Stimulated activated CD4-positive, alpha-beta T cell treated with anti-CD3 and anti-CD28 coated beads, Interleukin-1b, Interleukin-23, amount 100 ng/mL, for 48 hours (primary cell): Measurements from ENCODE around the gene LIPT2.

Source experiments
- DNase-seq: peaks from one replicate; pipeline ENCODE4 v3.0.0-alpha.2; 2020

Gene LIPT2

GRCh38 chr11:74494916-74495315 is 1.4 kb upstream of the LIPT2 start:
- DNase-seq = no peak

GRCh38 chr11:74493791-74494630 is 487 bp upstream of the LIPT2 start:
- no peak for DNase-seq

GRCh38 chr11:74492084-74492483 is 1.4 kb downstream of the LIPT2 start:
- DNase-seq = no peak

DNA sequence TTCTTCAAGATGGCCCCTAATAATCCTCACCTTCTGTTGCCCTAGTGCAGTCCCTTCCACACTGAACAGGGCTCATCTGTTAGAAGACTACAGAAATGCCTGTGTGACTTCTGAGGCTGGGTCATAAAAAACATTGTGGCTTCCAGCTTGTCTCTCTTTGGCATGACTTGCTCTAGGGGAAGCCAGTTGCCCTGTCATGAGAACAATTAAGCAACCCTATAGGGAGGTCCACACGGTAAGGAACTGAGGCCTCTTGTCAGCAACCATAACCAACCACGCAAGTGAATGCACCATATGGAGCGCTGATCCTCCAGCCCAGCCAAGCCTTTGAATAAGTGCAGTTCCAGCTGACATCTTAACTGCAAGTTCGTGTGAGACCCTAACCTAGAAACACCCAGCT is 2.6 kb downstream of the LIPT2 start:
- DNase-seq = no peak

GRCh38 chr11:74487875-74488274 is 5.6 kb downstream of the LIPT2 start:
- no peak for DNase-seq

DNA sequence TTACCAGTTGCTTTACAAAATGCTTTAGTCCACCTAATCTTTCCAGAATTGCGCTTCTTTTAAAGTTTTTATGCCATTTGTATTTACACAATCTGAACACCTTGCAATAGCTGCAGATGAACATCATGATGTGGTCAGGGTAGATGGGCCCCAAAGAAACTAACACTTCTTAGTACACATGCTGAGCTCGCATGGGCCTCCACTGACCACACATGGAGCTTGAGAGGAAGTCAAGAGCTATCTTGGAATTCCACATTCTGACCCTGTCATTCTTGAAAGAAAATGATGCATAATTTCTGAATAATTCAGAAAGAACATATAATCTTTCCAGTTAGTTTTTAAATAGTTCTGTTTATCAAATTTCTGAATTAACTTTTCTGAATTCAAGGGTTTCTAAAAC is 7.7 kb downstream of the LIPT2 start:
- DNase-seq = no peak

DNA sequence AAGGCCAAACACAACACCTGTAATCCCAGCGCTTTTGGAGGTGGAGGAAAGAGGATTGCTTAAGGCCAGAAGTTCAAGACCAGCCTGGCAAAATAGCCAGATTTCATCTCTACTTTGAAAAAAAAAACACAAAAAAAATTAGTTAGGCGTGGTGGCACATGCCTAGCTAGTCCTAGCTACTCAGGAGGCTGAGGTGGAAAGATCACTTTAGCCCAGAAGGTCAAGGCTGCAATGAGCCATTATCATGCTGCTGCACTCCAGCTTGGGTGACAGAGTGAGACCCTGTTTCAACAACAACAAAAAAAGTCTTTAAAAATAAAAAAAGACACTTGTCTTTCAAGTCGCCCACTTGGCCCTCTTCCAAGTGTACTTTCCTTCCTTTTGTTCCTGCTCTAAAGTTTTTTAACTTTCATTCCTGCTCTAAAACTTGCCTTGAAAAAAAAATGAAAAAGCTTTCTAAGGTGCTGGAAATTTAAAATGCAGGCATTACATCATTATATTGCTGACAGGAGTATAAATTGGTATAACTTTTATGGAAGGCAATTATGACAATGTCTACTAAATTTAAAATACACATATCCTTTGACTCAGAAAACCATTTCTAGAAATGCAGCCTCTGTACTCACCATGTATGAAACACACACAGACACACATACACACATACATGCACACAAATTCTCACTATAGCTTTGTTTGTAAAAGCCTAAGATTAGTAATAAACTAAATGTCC is 12.7 kb downstream of the LIPT2 start:
- DNase-seq = no peak

DNA sequence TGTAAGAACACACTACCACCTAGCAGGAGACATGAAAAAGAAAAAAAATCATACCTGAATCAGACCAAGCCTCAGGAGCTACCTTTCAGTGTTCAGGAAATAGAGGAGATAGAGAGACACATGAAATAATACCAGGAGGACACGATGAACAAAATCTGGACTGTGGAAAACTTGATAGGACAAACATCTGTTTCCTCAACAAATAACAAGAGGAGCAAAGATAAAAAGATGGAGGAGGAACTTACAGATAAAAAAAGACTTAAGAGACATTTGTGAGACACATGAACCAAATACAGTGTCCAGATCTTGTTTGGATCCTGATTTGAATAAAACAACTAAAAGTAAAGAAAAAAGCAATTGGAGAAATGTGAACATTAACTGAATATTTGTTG is 13.8 kb downstream of the LIPT2 start:
- no peak for DNase-seq

- DNase-seq = no peak
Observed at GRCh38 chr11:74478877-74479731, 14.4 kb downstream of the LIPT2 start.

GRCh38 chr11:74476536-74476935 is 17.0 kb downstream of the LIPT2 start:
- DNase-seq = no peak

DNA sequence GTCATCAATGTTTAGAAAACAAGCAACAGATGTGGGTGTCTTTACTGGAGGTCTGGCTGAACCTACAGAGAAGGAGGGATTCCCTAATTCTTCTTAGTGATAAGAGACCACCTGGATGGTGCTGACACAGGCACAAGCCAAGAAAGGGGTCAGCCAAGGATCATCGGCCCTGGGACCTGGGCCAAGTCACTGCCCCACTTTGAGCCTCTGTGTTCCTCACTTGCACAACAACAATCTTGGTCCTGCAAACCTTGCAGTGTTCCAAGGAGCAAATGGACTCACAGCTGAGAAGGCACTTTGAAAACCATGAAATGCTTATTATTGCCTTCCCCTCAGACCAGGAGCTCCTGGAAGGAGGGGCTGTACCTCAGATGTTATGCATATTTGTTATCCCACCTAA is 19.2 kb downstream of the LIPT2 start:
- DNase-seq = no peak

DNA sequence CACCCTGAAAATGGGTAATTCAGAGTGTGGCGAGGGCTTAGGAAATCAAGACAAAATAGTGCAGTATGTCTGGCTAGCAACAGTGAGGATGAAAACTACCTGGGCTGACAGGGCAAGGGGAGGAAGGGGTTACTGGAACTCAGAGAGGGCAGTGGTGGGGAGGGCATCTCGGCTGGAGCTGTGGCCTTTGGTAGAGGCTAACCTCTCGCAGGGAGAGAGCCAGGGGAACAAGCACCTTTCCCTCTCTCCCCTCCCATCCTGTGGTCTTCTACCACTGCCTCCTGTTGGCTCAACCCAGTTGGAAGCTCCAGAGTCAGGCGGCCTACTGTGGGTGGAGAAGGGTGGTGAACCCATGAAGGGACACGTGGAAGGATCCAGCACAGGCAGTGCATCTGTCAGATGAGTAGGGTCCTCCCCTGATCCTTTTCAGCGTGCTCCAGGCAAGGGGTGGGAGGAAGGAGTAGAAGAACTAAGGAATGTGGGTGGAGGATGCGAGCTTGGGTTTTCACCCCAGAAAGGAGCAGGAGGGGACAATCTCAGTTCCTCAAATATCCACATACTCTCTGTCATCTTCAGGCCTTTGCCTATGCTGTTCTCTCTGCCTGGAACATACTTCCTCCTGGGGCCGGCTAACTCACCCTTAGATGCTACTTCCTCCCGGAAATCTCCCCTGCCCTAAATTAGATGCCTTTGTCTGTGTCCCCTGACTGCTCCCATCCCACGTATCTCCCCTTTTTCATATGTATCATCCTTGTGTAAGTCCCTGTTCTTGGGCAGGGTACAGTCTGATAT is 19.9 kb downstream of the LIPT2 start:
- no peak for DNase-seq

GRCh38 chr11:74471668-74472429 is 21.7 kb downstream of the LIPT2 start:
- no peak for DNase-seq

DNA sequence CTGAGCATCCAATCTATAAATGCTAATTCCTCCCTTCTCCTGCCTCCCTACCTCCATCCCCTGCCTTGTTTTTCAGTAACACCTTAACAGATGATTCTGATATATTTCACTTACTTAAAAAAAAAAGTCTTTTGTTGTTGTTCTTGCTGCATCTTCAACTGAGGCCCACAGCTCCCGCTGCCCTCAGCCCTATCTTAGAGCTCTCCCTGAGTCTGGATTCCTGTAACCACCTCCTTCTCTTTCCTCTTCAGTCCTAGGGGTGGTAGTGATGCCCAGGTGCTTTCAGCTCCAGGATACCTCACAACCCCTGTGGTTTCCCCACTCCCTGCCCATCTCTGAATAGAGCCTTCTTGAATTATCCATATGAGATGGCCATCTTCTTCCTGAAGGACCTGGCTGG is 22.5 kb downstream of the LIPT2 start:
- DNase-seq = no peak

DNA sequence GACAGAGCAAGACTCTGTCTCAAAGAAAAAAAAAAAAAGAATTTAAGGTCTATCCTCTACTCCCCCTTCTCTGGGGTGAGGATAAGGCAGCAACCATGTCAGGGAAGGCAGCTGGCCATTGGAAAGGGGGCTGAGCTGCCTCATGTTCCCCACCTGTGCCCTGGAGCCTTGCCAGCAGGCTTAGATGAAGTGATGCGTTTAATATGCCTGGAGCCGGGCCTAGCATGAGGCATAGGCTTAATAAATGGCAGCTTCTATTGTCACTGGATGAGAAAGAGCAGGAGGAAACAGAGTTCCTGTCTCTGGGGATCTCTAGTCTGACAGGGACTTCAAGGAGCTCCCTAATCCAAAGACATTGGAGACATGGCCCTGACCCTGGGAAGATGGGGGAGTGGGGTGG is 23.0 kb downstream of the LIPT2 start:
- DNase-seq = no peak

DNA sequence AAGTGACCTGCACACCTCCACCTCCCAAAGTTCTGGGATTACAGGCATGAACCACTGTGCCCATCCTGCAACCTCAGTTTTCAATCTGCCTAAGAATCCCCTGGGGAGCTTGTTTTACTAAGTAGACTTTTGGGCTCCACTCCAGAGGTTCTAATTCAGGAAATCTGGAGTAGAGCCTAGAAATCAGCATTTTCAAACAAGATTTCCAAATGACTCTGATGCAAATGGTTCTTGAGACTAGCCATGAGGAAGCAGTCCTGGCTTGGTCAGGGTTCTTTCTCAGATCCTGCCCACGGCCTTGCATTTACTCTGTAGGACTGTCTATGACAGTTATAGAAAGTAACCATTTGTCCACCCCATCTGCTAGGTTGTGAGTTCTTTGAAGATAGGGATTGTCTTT is 24.6 kb downstream of the LIPT2 start:
- no peak for DNase-seq

DNA sequence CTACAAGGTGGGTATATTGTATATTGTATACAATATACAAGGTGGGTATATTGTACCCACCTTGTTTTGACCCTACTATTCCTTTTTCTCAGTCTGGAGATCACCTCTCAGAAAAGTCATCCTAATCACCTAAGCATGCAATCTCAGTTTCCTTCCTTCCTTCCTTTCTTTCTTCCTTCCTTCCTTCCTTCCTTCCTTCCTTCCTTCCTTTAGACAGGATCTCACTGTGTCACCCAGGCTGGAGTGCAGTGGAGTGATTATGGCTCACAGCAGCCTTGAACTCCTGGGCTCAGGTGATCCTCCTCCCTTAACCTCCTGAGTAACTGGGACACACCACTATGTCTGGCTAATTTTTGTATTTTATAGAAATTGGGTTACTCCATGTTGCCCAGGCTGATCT is 25.0 kb downstream of the LIPT2 start:
- no peak for DNase-seq

DNA sequence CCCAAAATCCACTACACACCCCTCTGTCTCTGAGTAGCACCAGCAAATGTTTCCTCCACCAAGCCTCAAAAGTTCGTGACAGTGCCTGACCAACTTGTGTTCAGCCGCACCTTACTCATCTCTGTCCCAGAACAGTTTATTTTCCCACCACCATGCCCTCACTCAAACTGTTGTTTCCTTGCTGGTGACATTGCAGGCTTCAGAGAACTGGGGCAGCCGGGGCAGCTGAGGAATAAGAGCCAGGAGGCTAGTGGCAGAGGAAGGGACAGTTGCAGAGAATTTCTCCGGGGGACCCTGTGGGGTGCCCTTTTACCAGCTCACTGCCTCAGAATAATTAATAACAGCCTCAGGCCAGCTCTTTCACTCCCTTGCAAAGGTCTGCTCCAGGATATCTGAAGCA is 25.5 kb downstream of the LIPT2 start:
- DNase-seq = no peak

- no peak for DNase-seq
Observed at GRCh38 chr11:74466916-74467885, 26.3 kb downstream of the LIPT2 start, which contains the start of gene KCNE3. Gene KCNE3, minus strand, starts transcription at chr11:74467549. Its CDS starts 9,986 bp downstream, at chr11:74457563.

DNA sequence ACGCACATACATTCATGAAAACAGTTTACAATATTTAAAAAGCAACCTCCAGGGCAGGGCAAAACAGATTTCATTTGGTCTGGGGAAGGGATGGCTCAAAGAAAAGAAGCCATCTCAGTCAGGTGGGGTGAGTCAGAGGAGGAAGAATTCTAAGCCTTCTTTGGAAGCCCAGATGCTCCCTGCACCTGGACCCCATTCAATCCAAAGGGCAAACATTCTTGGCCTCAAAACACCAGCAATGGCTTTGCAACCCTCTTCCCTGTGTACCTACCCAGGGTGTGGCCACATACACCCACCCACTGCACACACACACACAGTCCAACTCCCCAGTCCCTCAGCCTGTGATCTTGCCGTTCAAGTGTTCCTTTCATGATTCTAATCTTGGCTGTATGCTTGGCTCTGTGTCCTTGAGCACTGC is 28.2 kb downstream of the LIPT2 start:
- DNase-seq = no peak

DNA sequence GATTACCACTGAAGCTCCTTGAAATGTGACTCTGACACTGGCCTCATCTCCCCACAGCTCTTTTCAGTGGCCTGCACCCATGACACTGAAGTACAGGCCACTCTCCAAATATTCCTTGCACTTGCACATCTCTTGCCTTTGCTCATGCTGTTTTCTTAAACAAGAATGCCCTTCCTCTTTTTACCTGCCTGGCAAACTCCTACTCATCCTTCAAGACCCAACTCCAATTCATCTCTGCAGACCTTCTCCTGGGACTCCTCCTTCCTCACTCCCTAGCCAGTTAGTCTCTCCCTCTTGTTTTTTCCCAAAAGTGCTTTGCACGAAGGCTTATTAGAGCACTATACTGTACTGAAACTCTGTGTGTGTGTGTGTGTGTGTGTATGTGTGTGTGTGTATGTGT is 28.8 kb downstream of the LIPT2 start:
- no peak for DNase-seq
